WI38 (cell line): Measurements from ENCODE around the gene STRIP2.
"Not testable (repeated sequence)": the region's sequence is repeated elsewhere in the genome, so short reads cannot be mapped to it uniquely, and the experiment has no call there.

ENCODE experiments used
- H3K4me3 ChIP-seq: 2 replicates; pipeline ENCODE4 v1.5.1; 2011; ENCODE audit warnings: low read depth, mild to moderate bottlenecking, control low read depth, low read length
- TF ChIP-seq, protein P1 (sequence below): IDR thresholded peaks from 2 replicates; pipeline ENCODE4 v1.5.1; 2012; ENCODE audit warnings: low read depth, mild to moderate bottlenecking, control low read depth, low read length

Gene STRIP2

DNA sequence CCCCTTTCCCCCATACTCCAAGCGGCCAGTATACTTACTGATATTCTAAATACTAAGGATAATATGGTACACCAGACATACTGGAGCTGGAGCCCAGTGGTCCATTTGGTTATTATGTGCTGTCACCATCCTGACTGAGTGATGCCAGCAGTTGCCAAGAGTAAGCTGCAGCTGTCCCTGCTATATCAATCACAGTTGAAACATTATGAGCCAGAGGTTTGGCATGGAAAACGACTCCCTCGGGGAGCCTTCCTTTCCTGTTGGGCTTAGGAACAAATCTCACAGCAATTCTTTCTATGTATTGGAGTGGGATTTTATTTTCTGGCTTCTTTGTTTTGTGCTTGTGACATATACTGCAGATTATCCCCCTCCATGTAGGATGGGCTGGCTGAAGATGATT is 32.6 kb downstream of the STRIP2 start:
- TF ChIP-seq, protein P1, sequence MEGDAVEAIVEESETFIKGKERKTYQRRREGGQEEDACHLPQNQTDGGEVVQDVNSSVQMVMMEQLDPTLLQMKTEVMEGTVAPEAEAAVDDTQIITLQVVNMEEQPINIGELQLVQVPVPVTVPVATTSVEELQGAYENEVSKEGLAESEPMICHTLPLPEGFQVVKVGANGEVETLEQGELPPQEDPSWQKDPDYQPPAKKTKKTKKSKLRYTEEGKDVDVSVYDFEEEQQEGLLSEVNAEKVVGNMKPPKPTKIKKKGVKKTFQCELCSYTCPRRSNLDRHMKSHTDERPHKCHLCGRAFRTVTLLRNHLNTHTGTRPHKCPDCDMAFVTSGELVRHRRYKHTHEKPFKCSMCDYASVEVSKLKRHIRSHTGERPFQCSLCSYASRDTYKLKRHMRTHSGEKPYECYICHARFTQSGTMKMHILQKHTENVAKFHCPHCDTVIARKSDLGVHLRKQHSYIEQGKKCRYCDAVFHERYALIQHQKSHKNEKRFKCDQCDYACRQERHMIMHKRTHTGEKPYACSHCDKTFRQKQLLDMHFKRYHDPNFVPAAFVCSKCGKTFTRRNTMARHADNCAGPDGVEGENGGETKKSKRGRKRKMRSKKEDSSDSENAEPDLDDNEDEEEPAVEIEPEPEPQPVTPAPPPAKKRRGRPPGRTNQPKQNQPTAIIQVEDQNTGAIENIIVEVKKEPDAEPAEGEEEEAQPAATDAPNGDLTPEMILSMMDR, result no peak
- H3K4me3 ChIP-seq, result no peak overlapping the region

DNA sequence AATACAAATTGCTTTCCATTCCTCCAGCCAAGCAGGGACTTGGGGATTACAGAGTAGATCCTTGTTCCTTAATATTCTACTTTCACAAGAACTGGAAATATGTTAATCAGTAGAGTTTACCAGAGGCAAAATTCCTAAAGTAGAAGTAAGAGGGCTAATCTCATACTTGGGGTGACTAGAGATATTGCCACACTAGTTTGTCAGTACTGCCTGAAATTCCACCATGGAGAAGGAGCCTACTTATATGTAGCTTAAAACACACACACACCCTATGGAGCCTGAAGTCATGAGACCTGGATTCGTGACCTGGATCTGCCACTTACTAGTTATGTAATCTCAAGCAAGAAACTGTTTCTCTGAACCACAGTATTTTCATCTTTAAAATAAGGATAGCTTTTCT is 33.9 kb downstream of the STRIP2 start:
- TF ChIP-seq, protein P1, result no peak
- no peak overlapping the region for H3K4me3 ChIP-seq

DNA sequence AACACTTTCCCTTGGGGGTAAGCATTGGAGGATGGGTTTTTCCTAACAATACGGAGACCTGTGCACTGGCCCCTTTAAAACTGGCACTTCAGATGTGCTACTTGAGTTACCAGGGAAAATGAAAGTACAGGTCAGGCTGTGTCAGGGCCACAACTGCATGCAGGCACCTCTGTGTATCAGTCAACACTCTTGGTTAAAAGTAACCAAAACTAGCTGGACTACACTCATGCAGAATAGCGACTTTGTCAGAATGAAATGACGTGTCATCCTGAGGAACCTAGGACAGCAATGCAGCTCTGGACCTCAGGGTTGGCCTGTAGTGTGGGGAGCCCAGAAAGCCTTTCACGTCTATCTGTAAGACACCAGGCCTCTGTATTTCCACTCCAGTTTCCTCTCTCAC is 34.3 kb downstream of the STRIP2 start:
- TF ChIP-seq, protein P1, result no peak
- H3K4me3 ChIP-seq, result no peak overlapping the region

DNA sequence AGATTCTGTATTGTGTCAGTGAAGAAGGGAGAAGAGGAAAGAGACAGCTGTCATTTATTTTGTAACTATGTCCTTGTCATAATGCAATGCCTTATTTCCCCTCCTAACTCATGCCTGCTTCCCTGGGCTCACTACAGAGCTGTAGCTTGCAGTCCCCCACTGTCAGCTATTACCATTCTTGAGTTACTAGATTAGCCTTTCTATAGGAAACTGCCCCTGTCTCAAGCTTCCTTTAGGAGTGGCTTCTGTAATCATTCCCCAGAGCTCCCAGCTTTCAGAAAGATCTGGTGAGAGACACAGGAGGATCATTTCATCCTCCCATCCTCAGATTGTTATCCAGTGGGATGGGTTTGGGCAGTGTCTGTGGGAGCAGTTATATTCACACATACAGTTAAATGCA is 35.7 kb downstream of the STRIP2 start:
- TF ChIP-seq, protein P1, result no peak
- no peak overlapping the region for H3K4me3 ChIP-seq

DNA sequence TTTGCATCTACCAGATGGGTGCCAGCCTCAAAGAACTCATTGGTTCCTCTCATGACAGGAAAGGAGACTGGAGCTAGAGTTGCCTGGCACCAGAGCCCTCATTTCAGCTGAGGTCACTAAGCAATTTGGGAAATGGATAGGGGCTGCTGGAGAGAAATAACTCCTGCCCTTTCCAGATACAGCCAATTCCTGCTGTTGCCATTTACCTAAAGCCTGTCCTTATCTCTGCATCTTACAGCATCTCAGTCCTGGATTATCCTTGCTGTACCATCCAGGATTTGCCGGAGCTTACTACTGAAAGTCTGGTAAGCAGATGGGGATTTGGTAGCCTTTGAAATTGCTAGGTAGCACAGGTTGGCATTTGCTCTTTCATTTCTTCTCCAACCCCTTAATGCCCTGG is 36.2 kb downstream of the STRIP2 start:
- TF ChIP-seq, protein P1, result no peak

DNA sequence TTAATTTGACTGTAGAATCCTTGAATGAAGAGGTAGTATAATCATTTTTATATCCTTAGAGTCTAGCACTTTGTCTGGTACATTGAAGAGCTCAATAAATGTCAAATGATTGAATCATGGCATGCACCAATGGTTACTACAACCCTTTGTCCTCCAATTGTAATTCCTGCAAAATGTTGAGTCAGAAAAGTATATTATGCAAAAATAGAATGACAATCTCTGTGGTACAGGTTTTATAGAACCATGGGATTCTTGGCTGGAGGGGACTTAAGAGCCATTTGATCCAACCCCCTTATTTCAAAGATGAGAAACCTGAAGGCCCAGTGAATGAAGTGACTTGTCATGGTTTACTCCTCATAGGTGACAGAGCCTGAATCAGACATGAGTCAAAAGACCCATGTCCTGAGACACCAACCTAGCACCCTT is 37.2 kb downstream of the STRIP2 start:
- no peak overlapping the region for H3K4me3 ChIP-seq
- TF ChIP-seq, protein P1, result no peak

More for the DNA sequence above, 36.2 kb downstream of the STRIP2 start:
- H3K4me3 ChIP-seq, result no peak overlapping the region

DNA sequence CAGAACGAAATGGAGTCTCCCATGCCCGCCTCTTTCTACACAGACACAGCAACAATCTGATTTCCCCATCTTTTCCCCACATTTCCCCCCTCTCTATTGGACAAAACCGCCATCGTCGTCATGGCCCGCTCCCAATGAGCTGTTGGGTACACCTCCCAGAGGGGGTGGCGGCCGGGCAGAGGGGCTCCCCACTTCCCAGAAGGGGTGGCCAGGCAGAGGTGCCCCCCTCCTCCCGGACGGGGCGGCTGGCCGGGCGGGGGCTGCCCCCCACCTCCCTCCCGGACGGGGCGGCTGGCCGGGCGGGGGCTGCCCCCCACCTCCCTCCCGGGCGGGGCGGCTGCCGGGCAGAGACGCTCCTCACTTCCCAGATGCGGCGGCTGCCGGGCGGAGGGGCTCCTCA is 41.7 kb downstream of the STRIP2 start:
- H3K4me3 ChIP-seq, result not testable (repeated sequence)

DNA sequence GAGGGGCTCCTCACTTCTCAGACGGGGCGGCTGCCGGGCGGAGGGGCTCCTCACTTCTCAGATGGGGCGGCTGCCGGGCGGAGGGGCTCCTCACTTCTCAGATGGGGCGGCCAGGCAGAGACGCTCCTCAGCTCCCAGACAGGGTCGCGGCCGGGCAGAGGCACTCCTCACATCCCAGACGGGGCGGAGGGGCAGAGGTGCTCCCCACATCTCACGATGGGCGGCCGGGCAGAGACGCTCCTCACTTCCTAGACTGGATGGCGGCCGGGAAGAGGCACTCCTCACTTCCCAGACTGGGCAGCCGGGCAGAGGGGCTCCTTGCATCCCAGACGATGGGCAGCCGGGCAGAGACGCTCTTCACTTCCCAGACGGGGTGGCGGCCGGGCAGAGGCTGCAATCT is 42.2 kb downstream of the STRIP2 start:
- not testable (repeated sequence) for H3K4me3 ChIP-seq
